ENCODE measurements around the gene ALK. TPM values are rescaled to one million over a fixed set of nuclear protein-coding genes. Genes with fewer than 3 reads are reported as not detected.

Gene ALK
- polyA plus RNA-seq, 12 donors = 0.03 to 1.6 (median 0.12) TPM; not detected in 1

GRCh38 chr2:29196792-29197788, 724.3 kb downstream of the ALK start:
- DNase-seq = peak; percentile 43

- DNase-seq = no peak
Observed at GRCh38 chr2:29195796-29196195, 725.6 kb downstream of the ALK start.

GRCh38 chr2:29193681-29194080, 727.7 kb downstream of the ALK start:
- no peak for DNase-seq

GRCh38 chr2:29193111-29193510, 728.3 kb downstream of the ALK start:
- no peak for DNase-seq

- no peak for DNase-seq
Observed at GRCh38 chr2:29192526-29192925, 728.9 kb downstream of the ALK start.

GRCh38 chr2:29191817-29192216, 729.6 kb downstream of the ALK start:
- DNase-seq = no peak

GRCh38 chr2:29189052-29189451, 732.3 kb downstream of the ALK start:
- DNase-seq = no peak

- DNase-seq = no peak
Observed at GRCh38 chr2:29187926-29188325, 733.5 kb downstream of the ALK start.

- no peak for DNase-seq
Observed at GRCh38 chr2:29186817-29187216, 734.6 kb downstream of the ALK start.

GRCh38 chr2:29184531-29184930, 736.9 kb downstream of the ALK start:
- DNase-seq = no peak

GRCh38 chr2:29182920-29183319, 738.5 kb downstream of the ALK start:
- no peak for DNase-seq

GRCh38 chr2:29182334-29182733, 739.1 kb downstream of the ALK start:
- DNase-seq = no peak

GRCh38 chr2:29175338-29175737, 746.0 kb downstream of the ALK start:
- no peak for DNase-seq

GRCh38 chr2:29174937-29175336, 746.4 kb downstream of the ALK start:
- no peak for DNase-seq

GRCh38 chr2:29166242-29167039, 754.9 kb downstream of the ALK start:
- DNase-seq = no peak

GRCh38 chr2:29165362-29166241, 755.8 kb downstream of the ALK start:
- DNase-seq = no peak

GRCh38 chr2:29164091-29164846, 757.1 kb downstream of the ALK start:
- no peak for DNase-seq

GRCh38 chr2:29162204-29162928, 759.0 kb downstream of the ALK start:
- DNase-seq = no peak

- no peak for DNase-seq
Observed at GRCh38 chr2:29160184-29160583, 761.2 kb downstream of the ALK start.

GRCh38 chr2:29159125-29159524, 762.3 kb downstream of the ALK start:
- no peak for DNase-seq
